Suppressor macrophage treated with lipopolysaccharide for 4 hours (primary cell): ENCODE measurements around the gene CTRL.

Source experiments
- DNase-seq: peaks from one replicate; pipeline ENCODE4 v3.0.0-alpha.2; 2020

Gene CTRL

GRCh38 chr16:67885976-67886375 lies 45.7 kb downstream of the CTRL start:
- no peak for DNase-seq

- DNase-seq = no peak
Observed at GRCh38 chr16:67885545-67885944, 46.1 kb downstream of the CTRL start.

- no peak for DNase-seq
Observed at GRCh38 chr16:67884684-67885083, 47.0 kb downstream of the CTRL start, which contains the start of gene NRN1L. TSS of gene NRN1L (plus strand) at chr16:67884885. CDS start at chr16:67884904, 19 bp downstream.

- DNase-seq = peak; percentile 58
Observed at GRCh38 chr16:67883872-67884261, 47.8 kb downstream of the CTRL start.

- no peak for DNase-seq
Observed at GRCh38 chr16:67883146-67883871, 48.4 kb downstream of the CTRL start.

- DNase-seq = no peak
Observed at GRCh38 chr16:67882374-67883145, 49.1 kb downstream of the CTRL start.

GRCh38 chr16:67881621-67882161 lies 50.0 kb downstream of the CTRL start:
- no peak for DNase-seq

GRCh38 chr16:67880584-67880983 lies 51.1 kb downstream of the CTRL start:
- DNase-seq = no peak

- no peak for DNase-seq
Observed at GRCh38 chr16:67879936-67880335, 51.7 kb downstream of the CTRL start.
